Spleen (tissue), 11 donors: ENCODE results near the gene GDF2. TPM values are rescaled to one million over a fixed set of nuclear protein-coding genes. Genes with fewer than 3 reads are reported as not detected.

Experiments
- DNase-seq: peaks from one replicate; pipeline ENCODE4 v3.0.0-alpha.2; 2020
- H3K27ac ChIP-seq, 8 donors: fragments of 200-600 bp; sonication (generic) in 7 of 8; 1 replicate in 4 of 8; 2 replicates in 4 of 8; pipeline versions ENCODE4 v1.5.0 to v1.8.0; 2016 to 2021; ENCODE audit warnings: inconsistent platforms in 4 of 8, mild to moderate bottlenecking in 4 of 8, moderate library complexity in 1 of 8
- H3K27me3 ChIP-seq, 7 donors: fragments of 200-600 bp; sonication (generic) in 6 of 7; replicated peaks in 1 of 7; 1 replicate in 4 of 7; 2 replicates in 3 of 7; pipeline versions ENCODE4 v1.5.0 to v1.8.0; 2016 to 2021; ENCODE audit warnings: inconsistent platforms in 3 of 7, mild to moderate bottlenecking in 1 of 7
- H3K36me3 ChIP-seq, 6 donors: fragments of 200-600 bp; sonication (generic) in 5 of 6; 1 replicate in 4 of 6; 2 replicates in 2 of 6; pipeline versions ENCODE4 v1.5.0 to v1.8.0; 2016 to 2021; ENCODE audit warnings: inconsistent platforms in 2 of 6
- H3K4me1 ChIP-seq, 6 donors: fragments of 200-600 bp; sonication (generic) in 5 of 6; 1 replicate in 3 of 6; 2 replicates in 3 of 6; pipeline versions ENCODE4 v1.5.0 to v1.8.0; 2016 to 2021; ENCODE audit warnings: inconsistent platforms in 3 of 6
- H3K4me3 ChIP-seq, 8 donors: fragments of 200-600 bp; sonication (generic) in 7 of 8; 1 replicate in 4 of 8; 2 replicates in 4 of 8; pipeline versions ENCODE4 v1.5.0 to v1.8.0; 2016 to 2021; ENCODE audit warnings: inconsistent platforms in 4 of 8, mild to moderate bottlenecking in 4 of 8, moderate library complexity in 2 of 8
- H3K9me3 ChIP-seq, 8 donors: fragments of 200-600 bp; sonication (generic) in 7 of 8; 1 replicate in 4 of 8; 2 replicates in 4 of 8; pipeline versions ENCODE4 v1.5.0 to v1.8.0; 2016 to 2021; ENCODE audit warnings: inconsistent platforms in 4 of 8
- POLR2A ChIP-seq, 3 donors: fragments of 450-650 bp; IDR thresholded peaks; one replicate each; pipeline ENCODE4 v1.5.1; 2017; ENCODE audit warnings: antibody characterized with exemption in 3 of 3, mild to moderate bottlenecking in 1 of 3
- POLR2AphosphoS5 ChIP-seq, 3 donors: sonication (generic); formaldehyde crosslinking; IDR thresholded peaks; one replicate each; pipeline ENCODE4 v1.5.1; 2017; ENCODE audit warnings: antibody characterized with exemption in 3 of 3
- WGBS, 5 donors: extraction: QIAGEN DNeasy Blood & Tissue Kit in 3 of 5; methylation state at CpG; one replicate each; pipeline versions ENCODE4 v1.1.5 to v1.1.7; 2013 to 2018; 5-methylcytosine and 5-hydroxymethylcytosine counted together
- intact Hi-C: fragments of 100-400 bp; cut with DNase I; formaldehyde crosslinking; loops from one replicate; pipeline ENCODE4 v1.15.0; 2023; ENCODE audit warnings: low total_unique reads
- polyA plus RNA-seq, 3 donors: library from polyadenylated mRNA; stranded (reverse); fragments of 200-250 nt; gene quantifications; one replicate each; pipeline ENCODE4 v1.2.1, GENCODE V29; 2013
- total RNA-seq, 7 donors: library from RNA; depleted of rRNA in 3 of 7; stranded (reverse); fragments of >200 nt in 3 of 7; fragmentation: NEBNext Ultra II Directional in 4 of 7; extraction: Animal tissue kit (Norgen Biotek cat#: 25700) in 4 of 7; gene quantifications; one replicate each; pipeline versions ENCODE4 v1.1.0 to v1.2.1, GENCODE V29; 2016 to 2021
- TF ChIP-seq, protein P1 (sequence below), 11 experiments: fragments of 200-600 bp in 7 of 11; fragments of 450-650 bp in 4 of 11; sonication (generic) in 4 of 11; IDR thresholded peaks in 8 of 11; conservative IDR thresholded peaks in 3 of 11; 1 replicate in 7 of 11; 2 replicates in 4 of 11; pipeline versions ENCODE4 v1.4.0 to v1.8.0; 2016 to 2021; ENCODE audit warnings: antibody characterized with exemption in 11 of 11, inconsistent platforms in 4 of 11, mild to moderate bottlenecking in 1 of 11
- donor health status: healthy with polysubstance abuse.
- donor health status: DM: no; HTN: no; CAD: no; lungs with moderate emphysema.
- donor health status: DM: no; HTN: no; CAD: no.
- donor health status: Bipolar disorder and iron deficiency.
- donor health status: healthy.
- donor health status: DM: no; HTN: no; CAD: no.
- donor health status: DM: yes; HTN: yes; CAD: no.

The GDF2 gene
- total and polyA plus RNA-seq, 10 donors = not detected

- intact Hi-C loops = no loop called here
- TF ChIP-seq, protein P1, sequence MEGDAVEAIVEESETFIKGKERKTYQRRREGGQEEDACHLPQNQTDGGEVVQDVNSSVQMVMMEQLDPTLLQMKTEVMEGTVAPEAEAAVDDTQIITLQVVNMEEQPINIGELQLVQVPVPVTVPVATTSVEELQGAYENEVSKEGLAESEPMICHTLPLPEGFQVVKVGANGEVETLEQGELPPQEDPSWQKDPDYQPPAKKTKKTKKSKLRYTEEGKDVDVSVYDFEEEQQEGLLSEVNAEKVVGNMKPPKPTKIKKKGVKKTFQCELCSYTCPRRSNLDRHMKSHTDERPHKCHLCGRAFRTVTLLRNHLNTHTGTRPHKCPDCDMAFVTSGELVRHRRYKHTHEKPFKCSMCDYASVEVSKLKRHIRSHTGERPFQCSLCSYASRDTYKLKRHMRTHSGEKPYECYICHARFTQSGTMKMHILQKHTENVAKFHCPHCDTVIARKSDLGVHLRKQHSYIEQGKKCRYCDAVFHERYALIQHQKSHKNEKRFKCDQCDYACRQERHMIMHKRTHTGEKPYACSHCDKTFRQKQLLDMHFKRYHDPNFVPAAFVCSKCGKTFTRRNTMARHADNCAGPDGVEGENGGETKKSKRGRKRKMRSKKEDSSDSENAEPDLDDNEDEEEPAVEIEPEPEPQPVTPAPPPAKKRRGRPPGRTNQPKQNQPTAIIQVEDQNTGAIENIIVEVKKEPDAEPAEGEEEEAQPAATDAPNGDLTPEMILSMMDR (IDR thresholded peaks at IDR 0.05 in 8 of 11, conservative IDR thresholded peaks at IDR 0.05 in 3 of 11) = no peak
- TF ChIP-seq POLR2AphosphoS5 (IDR thresholded peaks at IDR 0.05) (no peak), POLR2A (IDR thresholded peaks at IDR 0.05) (no peak)
- Histone ChIP-seq H3K4me3 (no peak overlapping the region), H3K36me3 (no peaks in the 10 kb centered on the region), H3K9me3 (no peaks in the 10 kb centered on the region), H3K4me1 (peaks cover 0 to 2% (median 0%) of the 10 kb centered on the region in 6 donors), H3K27me3 (peaks cover 0 to 36% (median 0%) of the 10 kb centered on the region in 7 donors), H3K27ac (no peak overlapping the region)
- 66 to 88% (median 71%) methylated on average over 3 of the region's 3 CpGs for WGBS, 5 donors
- DNase-seq = no peak
Observed at GRCh38 chr10:47291682-47292081, 30.6 kb upstream of the GDF2 start.

- H3K9me3 ChIP-seq = no peaks in the 10 kb centered on the region
- intact Hi-C loops = no loop called here
- no peaks in the 10 kb centered on the region for H3K36me3 ChIP-seq
- no peaks in the 10 kb centered on the region for H3K4me1 ChIP-seq
- H3K4me3 ChIP-seq = no peak overlapping the region
- 93 to 98% (median 95%) methylated on average over 9 of the region's 9 CpGs for WGBS, 5 donors
- no peak for DNase-seq
- no peak overlapping the region for H3K27ac ChIP-seq
- H3K27me3 ChIP-seq = peaks cover 0 to 51% (median 0%) of the 10 kb centered on the region in 7 donors
- TF ChIP-seq POLR2AphosphoS5 (IDR thresholded peaks at IDR 0.05) = no peak
- no peak for TF ChIP-seq POLR2A (IDR thresholded peaks at IDR 0.05)
- TF ChIP-seq, protein P1 (IDR thresholded peaks at IDR 0.05 in 8 of 11, conservative IDR thresholded peaks at IDR 0.05 in 3 of 11) = no peak
Observed at GRCh38 chr10:47294057-47294456, 28.2 kb upstream of the GDF2 start.

- Histone ChIP-seq H3K27me3 (peaks cover 0 to 51% (median 0%) of the 10 kb centered on the region in 7 donors), H3K27ac (no peak overlapping the region), H3K4me3 (no peak overlapping the region), H3K4me1 (peaks cover 0 to 2% (median 0%) of the 10 kb centered on the region in 6 donors), H3K9me3 (no peaks in the 10 kb centered on the region), H3K36me3 (no peaks in the 10 kb centered on the region)
- DNase-seq = no peak
- TF ChIP-seq POLR2A (IDR thresholded peaks at IDR 0.05) = no peak
- TF ChIP-seq POLR2AphosphoS5 (IDR thresholded peaks at IDR 0.05) = no peak
- TF ChIP-seq, protein P1 (IDR thresholded peaks at IDR 0.05 in 8 of 11, conservative IDR thresholded peaks at IDR 0.05 in 3 of 11) = no peak
- intact Hi-C loops = no loop called here
- 68 to 88% (median 72%) methylated on average over 5 of the region's 5 CpGs for WGBS, 5 donors
Observed at GRCh38 chr10:47294501-47294900, 27.8 kb upstream of the GDF2 start.

DNA sequence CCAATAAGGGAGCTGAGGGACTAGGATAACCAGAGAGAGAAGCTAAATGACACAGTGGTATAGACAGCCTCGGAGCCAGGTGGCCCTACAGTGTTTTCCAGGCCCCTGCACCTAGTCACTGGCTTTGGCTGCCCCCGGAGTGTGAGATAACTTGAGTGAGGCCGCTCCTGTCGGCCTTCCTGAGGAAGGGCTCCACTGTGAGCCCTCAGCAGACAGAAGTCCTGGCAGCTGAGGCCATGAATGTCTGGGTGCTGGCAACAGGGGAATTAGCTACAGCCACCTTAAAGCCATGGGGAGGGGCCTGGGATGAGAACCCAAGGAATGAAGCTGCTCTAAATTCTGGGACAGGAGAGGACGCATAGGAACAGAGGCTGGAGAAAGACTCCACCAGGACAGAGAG is 26.8 kb upstream of the GDF2 start:
- Histone ChIP-seq H3K27me3 (peaks cover 0 to 59% (median 8%) of the 10 kb centered on the region in 7 donors), H3K36me3 (no peaks in the 10 kb centered on the region), H3K27ac (no peak overlapping the region), H3K4me3 (no peak overlapping the region), H3K4me1 (peaks cover 0 to 11% (median 8%) of the 10 kb centered on the region in 6 donors), H3K9me3 (no peaks in the 10 kb centered on the region)
- no peak for DNase-seq
- 83 to 92% (median 89%) methylated on average over 5 of the region's 5 CpGs for WGBS, 5 donors
- TF ChIP-seq POLR2AphosphoS5 (IDR thresholded peaks at IDR 0.05) (no peak), POLR2A (IDR thresholded peaks at IDR 0.05) (no peak)
- TF ChIP-seq, protein P1 (IDR thresholded peaks at IDR 0.05 in 8 of 11, conservative IDR thresholded peaks at IDR 0.05 in 3 of 11) = no peak
- intact Hi-C loops = no loop called here
